HG03097 (cell line): Measurements from ENCODE around the gene POLR2L.

Experiments used
- ATAC-seq: cut with Tn5 transposase; IDR thresholded peaks from one replicate; pipeline ENCODE4 v1.9.1; 2021; ENCODE audit not compliant: unreplicated experiment, low FRiP score

Gene POLR2L

GRCh38 chr11:855796-856195 is 13.5 kb upstream of the POLR2L start:
- no peak for ATAC-seq

- no peak for ATAC-seq
Observed at GRCh38 chr11:855330-855674, 13.0 kb upstream of the POLR2L start.

- no peak for ATAC-seq
Observed at GRCh38 chr11:854601-855329, 12.4 kb upstream of the POLR2L start.

- no peak for ATAC-seq
Observed at GRCh38 chr11:853682-854448, 11.5 kb upstream of the POLR2L start.

DNA sequence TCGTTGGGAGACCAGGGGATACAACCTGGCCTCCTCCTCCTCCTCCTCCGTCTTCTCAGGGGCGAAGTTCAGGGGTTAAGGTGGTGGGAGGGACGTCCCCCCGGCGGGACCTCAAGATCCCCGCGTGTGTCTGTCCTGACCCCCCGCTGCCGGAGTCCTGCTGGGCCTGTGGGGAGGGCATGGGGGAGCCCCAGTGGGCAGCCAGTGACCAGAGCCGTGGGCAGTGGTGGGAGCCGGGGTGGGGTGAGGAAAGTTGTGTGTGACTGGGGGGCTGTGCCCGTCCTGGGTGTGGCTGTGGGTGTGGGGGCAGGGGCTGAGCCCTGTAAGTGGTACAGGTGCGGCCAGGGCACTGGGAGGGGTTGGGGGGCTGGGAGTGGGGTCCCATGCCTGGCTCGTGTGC is 10.4 kb upstream of the POLR2L start:
- no peak for ATAC-seq

DNA sequence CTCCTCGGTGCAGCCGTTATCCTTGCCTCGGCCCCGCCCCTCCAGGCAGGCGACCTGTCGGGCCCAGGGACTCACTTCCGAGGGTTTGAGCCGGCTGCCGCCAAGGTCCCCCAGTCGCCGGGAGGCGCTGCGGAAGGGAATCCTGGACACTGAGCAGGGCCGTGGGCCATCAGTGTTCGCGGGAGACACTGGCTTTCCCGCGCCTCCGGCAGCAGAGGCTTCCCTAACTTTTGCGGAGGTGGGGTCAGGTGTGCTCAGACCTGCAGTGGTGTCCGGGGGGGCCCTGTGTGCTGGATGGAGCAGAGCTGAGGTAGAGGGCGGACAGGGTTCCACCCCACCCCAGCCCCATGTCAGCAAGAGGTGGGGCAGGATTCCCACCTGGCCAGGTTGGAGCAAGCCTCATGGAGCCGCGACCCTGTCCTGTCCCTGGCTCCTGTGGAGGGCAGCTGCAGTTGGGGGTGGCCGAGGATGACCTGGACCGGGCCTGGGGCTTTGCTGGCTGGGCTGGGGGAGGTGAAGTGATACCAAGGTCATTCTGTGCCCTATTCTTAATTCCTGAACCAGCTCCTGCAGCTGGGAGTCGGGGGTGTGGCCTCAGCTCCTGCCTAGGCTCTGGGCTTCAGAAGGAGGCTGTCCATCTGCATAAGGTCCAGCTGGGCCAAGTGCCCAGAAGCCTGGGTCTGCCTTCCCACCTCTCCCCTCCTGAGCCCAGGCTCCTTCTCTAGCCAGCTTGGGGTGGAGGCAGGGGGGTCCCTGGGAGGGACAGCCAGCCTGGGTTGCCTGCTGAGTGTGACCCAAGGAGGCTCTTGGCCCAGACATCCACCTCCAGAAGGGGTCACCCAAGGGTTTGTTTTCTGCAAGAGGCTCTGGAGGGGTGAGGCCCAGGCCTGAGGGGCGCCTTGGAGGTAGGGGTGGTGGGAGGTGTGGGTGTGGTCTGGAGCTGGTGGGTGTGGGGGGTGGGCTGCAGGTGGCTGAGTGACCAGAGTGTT is 8.7 kb upstream of the POLR2L start:
- no peak for ATAC-seq

DNA sequence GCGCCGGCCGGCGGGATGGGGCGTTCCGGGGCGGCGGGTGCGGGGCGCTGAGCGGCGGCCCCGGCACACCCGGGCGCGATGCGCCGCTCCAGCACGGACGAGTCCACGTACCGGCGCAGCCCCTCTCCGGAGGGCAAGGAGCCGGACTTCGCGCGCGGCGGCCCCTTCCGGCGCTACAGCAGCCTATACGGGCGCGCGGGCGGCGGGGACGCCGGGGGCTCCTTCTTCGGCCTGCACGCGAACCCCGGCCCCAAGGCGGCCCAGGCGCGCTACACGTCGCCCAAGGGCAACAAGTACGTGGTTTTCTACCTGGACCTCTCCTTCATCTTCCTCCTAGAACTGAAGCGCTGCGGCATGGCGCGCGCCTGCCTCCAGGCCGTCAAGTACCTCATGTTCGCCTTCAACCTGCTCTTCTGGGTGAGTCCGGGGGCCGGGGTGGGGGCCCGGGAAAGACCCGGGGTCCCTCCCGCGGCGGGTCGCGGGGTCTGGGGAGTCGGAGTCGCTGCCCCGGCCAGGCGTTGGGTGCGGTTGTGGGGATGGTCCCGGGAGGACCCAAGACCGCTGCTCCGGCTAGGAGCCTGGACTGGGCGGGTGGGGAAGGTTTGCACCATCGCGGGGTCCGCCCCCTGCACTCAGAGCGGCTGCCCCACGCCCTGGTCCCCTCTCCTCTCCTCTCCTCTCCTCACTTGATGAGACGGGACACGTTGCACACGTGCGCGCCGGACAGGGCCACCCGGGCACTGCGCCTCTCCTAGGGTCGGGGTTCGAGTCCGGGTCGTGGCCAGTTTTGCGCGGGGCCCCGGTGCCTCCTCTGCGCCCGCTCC is 7.8 kb upstream of the POLR2L start:
- no peak for ATAC-seq

DNA sequence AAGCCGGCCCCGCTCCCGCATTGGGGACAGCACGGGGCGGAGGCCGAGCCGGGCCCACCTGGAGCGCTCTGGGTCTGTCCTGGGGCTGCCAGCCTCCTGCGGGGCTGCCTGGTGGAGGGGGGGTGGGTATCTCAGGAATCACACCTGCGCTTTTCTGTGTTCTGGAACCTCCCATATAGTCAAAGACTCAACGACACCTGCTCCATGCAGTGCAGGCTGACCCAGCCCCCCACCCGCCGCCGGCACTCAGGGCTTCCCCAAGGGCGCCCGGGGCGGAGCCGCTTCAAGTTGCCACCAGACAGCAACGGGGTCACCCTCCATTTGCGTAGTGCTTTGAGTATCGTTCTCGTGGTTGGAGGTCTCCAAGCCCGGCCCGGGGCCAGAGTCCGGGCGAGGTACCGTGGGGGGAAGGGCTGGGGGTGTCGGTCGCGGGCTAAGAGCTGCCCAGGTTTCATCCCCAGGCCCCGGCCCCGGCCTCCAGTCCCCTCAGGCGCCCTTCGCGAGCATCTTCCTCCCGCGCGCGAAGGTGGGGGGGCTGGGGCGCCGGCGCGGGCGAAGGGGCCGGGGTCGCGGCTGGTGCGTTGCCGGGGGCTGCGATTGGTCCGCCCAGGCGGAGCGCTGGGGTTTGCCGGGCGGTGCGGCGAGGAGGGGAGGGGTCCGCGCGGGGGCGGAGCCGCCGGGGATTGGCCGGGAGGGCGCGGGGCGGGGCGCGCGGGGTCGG is 6.9 kb upstream of the POLR2L start:
- ATAC-seq, result no peak

DNA sequence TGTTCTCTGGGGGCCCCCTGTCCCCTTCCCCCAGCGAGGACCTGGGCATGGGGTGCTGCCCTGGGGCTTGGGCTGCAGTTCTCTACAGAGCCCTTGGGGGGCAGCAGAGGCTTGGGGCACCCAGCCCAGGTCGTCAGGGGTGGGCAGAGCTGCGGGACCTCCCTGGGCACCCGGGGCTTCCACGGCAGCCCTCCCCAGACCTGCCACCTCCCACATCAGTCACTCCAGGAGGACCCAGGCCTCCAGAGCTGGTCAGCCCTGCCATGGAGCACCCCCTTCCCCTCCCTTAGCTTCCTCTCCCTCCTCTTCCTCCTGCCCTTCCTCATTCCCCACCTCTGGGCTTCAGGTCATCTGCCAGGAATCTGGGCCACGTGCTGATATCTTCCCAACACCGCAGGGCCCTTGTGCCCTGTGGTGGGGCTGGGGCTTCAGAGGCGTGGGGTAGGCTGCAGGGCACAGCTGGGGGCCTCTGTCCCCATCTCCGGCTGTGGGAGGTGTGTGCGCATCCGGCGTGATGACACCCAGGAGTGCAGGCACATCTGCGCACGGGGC is 6.1 kb upstream of the POLR2L start:
- ATAC-seq, result no peak

- no peak for ATAC-seq
Observed at GRCh38 chr11:847876-848275, 5.5 kb upstream of the POLR2L start.

DNA sequence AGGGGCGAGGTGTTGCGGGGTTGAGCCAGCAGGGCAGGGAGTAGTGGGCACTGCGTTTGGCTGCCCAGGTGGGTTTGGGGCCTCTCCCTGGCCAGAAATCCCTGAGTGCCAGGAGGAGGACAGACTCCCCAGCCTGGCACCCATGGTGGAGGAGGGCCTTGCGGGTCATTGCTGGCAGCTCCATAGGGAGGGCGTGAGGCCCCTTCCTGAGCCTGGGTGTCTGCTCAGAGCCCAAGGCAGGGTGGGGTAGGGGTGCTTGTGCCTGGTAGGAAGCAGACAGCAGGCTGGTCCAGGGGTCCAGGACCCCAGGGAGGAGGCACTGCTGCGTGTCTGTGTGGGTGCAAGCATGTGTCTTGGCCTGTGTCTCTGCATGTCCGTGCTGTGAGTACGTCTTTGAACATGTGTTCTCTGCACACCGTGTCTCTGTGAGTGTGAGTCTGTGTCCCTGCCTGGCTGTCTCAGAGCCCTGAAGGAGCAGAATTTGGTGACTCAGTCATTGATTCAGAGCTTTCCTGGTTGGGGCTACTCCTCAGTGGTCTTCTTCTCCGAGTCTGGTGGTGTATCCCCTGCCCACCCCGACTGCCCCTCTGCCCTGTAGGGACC is 4.3 kb upstream of the POLR2L start:
- no peak for ATAC-seq

GRCh38 chr11:845872-846495 is 3.7 kb upstream of the POLR2L start:
- ATAC-seq, result no peak

GRCh38 chr11:844693-845644 is 2.6 kb upstream of the POLR2L start:
- no peak for ATAC-seq

- ATAC-seq, result no peak
Observed at GRCh38 chr11:843818-844692, 1.7 kb upstream of the POLR2L start.

- no peak for ATAC-seq
Observed at GRCh38 chr11:843086-843734, 881 bp upstream of the POLR2L start.

DNA sequence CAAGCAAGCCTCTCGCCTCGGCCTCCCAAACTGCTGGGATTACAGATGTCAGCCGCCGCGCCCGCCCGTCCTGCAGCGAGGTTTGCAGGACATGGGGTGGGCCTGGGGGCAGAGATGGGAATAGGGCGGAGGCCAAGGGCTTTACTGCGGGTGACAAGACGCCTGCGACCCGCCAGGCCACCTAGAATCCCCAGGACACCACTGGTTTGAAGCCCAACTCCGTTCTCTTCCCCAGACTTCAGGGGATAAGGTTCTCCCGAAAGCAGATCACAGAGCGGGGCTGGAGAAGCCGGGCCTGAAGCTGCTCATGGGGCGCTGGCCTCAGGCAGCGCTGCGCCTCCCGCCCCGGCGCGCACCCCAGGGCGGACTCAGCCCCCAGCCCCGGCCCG is 354 bp downstream of the POLR2L start:
- peak; percentile 23 for ATAC-seq
